C4-2B (cell line): ENCODE results near the gene ANTXR2.

ENCODE experiments used
- ZFX ChIP-seq: fragments of 450-650 bp; IDR thresholded peaks from 2 replicates; pipeline ENCODE4 v1.6.1; 2017
- TF ChIP-seq, protein P1 (sequence below): fragments of 450-650 bp; conservative IDR thresholded peaks from 2 replicates; pipeline ENCODE4 v1.5.1; 2017; ENCODE audit warnings: mild to moderate bottlenecking

DNA sequence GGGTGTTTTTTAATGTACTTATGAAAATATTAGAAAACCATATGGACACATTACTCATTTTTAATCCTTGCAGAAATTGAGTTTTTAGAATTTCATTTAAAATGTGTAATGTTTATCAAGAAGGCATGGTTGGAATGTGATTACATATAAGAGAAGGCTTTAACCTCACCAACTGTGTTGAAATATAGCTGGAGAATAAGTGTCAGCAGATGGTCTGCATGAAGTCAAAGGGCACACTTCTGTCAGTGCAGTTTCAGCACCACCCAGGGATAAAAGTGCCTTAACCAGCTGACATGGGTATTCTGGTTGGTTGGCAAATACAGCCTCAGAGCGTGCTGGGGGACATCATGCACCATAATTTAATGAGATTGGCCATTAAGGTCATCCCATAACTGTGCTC lies 21.2 kb upstream of the ANTXR2 start:
- TF ChIP-seq, protein P1, sequence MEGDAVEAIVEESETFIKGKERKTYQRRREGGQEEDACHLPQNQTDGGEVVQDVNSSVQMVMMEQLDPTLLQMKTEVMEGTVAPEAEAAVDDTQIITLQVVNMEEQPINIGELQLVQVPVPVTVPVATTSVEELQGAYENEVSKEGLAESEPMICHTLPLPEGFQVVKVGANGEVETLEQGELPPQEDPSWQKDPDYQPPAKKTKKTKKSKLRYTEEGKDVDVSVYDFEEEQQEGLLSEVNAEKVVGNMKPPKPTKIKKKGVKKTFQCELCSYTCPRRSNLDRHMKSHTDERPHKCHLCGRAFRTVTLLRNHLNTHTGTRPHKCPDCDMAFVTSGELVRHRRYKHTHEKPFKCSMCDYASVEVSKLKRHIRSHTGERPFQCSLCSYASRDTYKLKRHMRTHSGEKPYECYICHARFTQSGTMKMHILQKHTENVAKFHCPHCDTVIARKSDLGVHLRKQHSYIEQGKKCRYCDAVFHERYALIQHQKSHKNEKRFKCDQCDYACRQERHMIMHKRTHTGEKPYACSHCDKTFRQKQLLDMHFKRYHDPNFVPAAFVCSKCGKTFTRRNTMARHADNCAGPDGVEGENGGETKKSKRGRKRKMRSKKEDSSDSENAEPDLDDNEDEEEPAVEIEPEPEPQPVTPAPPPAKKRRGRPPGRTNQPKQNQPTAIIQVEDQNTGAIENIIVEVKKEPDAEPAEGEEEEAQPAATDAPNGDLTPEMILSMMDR: no peak
- no peak for TF ChIP-seq ZFX
